Measurements from ENCODE around the gene POLA2.

Gene POLA2

GRCh38 chr11:65261591-65262380 is at the start of gene POLA2:
Gene POLA2, plus strand, starts transcription at chr11:65261962. Its CDS starts 331 bp downstream, at chr11:65262293.
- Histone ChIP-seq H3K27ac (peak within 1 kb of the TSS; percentile 75), H3K4me3 (ENCODE audit: low read depth, low read length) (peak within 1 kb of the TSS; percentile 79), H3K36me3 (replicated peaks) (no peaks in the 10 kb centered on the region), H3K27me3 (replicated peaks) (no peaks in the 10 kb centered on the region)
- in situ Hi-C loops (cut with HindIII; ENCODE audit: low pct_ligation_motif_present, low sequenced_read_pairs) = no loop called here
- DNase-seq = peak; percentile 87
- no peak for TF ChIP-seq CTCF (IDR thresholded peaks at IDR 0.05; ENCODE audit: low read depth, low read length, missing control alignments)

DNA sequence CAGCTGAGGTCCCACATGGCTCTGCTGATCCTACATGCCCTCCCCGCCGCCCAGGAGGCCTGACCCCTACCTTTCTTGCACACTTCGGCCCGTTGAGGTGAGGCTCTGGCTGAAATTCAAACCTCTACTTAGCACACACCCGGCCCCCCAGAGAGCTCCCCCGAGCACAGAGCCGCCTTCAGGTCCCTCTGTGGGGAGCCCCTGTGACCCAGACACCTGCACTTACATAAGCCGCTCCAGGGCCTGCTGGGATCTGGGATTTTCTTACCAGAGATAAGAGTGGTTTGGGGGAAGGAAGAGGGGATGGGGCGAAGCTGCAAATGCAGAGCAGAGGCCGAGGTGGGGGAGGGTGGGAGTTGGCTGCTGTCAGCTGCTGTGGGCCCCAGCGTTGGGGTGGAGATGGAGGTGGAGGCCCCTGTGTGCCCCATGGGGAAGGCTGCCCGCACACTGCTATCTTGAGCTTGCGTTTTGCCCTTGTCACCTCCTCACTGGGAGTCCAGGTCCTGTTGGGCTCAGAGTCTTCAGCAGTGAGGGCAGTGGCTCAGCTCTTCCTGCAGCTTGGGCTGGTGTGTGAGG is 49.4 kb upstream of the POLA2 start:
- Histone ChIP-seq H3K36me3 (replicated peaks) (peaks cover 37% of the 10 kb centered on the region), H3K27ac (no peak overlapping the region), H3K4me3 (ENCODE audit: low read depth, low read length) (no peak overlapping the region), H3K27me3 (replicated peaks) (no peaks in the 10 kb centered on the region)
- no peak for TF ChIP-seq CTCF (IDR thresholded peaks at IDR 0.05; ENCODE audit: low read depth, low read length, missing control alignments)
- in situ Hi-C loops (cut with HindIII; ENCODE audit: low pct_ligation_motif_present, low sequenced_read_pairs) = no loop called here
- no peak for DNase-seq

DNA sequence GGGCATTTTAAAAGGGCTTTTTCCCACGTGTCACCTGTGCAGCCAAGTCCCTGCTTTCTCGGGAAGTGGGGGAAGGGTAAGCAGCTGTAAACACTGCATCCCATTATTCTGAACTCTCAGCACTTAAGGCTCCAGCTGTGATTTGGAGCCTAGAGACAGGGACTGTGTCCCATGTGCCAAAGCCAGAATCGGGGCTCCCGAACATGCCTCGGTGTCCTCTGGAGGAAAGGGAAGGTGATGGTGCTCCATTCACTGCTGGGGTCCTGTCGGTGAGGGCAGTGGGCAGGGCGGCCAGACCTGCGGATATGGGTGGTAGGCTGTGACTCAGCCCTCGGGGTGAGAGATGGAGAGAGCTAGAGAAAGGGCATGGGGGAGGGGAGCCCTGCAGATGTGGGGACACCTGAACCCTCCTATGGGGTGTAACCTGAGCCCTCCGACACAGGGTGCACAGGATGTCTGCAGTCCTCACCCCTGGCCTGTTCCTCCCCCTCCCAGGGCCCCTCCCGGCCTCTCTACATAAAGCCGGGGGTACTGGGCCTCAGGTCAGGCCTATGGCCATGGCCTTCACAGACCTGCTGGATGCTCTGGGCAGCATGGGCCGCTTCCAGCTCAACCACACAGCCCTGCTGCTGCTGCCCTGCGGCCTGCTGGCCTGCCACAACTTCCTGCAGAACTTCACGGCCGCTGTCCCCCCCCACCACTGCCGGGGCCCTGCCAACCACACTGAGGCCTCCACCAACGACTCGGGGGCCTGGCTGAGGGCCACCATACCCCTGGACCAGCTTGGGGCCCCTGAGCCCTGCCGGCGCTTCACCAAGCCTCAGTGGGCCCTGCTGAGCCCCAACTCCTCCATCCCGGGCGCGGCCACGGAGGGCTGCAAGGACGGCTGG is 48.2 kb upstream of the POLA2 start:
- H3K4me3 ChIP-seq (ENCODE audit: low read depth, low read length) = no peak overlapping the region
- no peaks in the 10 kb centered on the region for H3K27me3 ChIP-seq (replicated peaks)
- peaks cover 28% of the 10 kb centered on the region for H3K36me3 ChIP-seq (replicated peaks)
- H3K27ac ChIP-seq = no peak overlapping the region
- no peak for DNase-seq
- TF ChIP-seq CTCF (IDR thresholded peaks at IDR 0.05; ENCODE audit: low read depth, low read length, missing control alignments) = no peak
- in situ Hi-C loops (cut with HindIII; ENCODE audit: low pct_ligation_motif_present, low sequenced_read_pairs) = no loop called here

DNA sequence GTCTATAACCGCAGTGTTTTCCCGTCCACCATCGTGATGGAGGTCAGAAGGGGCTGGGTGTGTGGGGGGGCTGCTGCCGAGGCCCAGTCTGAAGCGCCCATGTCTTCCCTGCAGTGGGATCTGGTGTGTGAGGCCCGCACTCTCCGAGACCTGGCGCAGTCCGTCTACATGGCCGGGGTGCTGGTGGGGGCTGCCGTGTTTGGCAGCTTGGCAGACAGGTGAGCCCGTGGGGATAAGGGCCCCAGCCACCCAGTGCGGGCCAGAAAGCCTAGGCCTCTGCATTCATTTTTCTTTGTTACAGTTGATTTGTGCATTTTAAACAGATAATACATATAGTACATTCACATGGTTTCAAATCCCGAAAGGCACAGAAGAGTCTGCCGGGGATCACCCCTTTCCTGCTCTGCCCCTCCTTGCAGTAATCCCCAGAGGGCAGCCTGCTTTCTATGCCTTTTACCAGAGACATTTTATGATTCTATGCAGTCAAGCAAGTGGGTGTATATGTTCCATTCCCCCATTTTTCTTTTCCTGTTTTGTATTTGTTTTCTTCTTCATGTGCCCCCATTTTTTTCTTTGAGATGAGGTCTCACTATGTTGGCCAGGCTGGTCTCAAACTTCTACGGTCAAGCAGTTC is 47.4 kb upstream of the POLA2 start:
- no peak for TF ChIP-seq CTCF (IDR thresholded peaks at IDR 0.05; ENCODE audit: low read depth, low read length, missing control alignments)
- Histone ChIP-seq H3K4me3 (ENCODE audit: low read depth, low read length) (no peak overlapping the region), H3K36me3 (replicated peaks) (peaks cover 22% of the 10 kb centered on the region), H3K27me3 (replicated peaks) (no peaks in the 10 kb centered on the region), H3K27ac (no peak overlapping the region)
- in situ Hi-C loops (cut with HindIII; ENCODE audit: low pct_ligation_motif_present, low sequenced_read_pairs) = no loop called here
- no peak for DNase-seq

DNA sequence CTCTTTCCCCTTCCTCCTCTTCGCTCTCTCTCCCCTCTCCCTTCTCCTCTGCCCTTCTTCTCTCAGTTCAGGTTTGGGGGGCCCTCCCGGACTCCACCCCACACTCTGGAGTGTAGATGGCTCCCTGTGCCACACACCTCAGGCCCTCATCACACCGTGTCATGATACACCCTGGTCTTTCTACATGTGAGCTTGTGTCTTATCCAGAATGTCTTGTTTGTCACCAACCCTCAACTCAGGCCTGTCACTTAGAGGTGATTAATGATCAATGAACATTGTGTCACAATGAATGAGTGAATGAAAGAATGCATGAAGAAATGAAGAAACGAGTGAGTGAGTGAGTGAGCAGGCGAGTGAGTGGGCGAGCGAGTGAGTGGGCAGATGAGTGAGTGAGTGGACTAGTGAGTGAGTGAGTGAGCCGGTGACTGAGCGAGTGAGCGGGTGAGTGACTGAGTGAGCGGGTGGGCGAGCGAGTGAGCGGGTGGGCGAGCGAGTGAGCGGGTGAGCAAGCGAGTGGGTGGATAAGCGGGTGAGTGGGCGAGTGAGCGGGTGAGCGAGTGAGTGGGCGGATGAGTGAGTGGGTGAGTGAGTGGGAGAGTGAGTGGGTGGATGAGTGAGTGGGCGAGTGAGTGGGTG is 46.2 kb upstream of the POLA2 start:
- H3K27me3 ChIP-seq (replicated peaks) = no peaks in the 10 kb centered on the region
- in situ Hi-C loops (cut with HindIII; ENCODE audit: low pct_ligation_motif_present, low sequenced_read_pairs) = no loop called here
- no peak overlapping the region for H3K27ac ChIP-seq
- H3K4me3 ChIP-seq (ENCODE audit: low read depth, low read length) = no peak overlapping the region
- DNase-seq = no peak
- TF ChIP-seq CTCF (IDR thresholded peaks at IDR 0.05; ENCODE audit: low read depth, low read length, missing control alignments) = no peak
- peaks cover 10% of the 10 kb centered on the region for H3K36me3 ChIP-seq (replicated peaks)

All from brain microvascular endothelial cell (primary cell).